Measurements from ENCODE around the gene SYNDIG1. TPM values are rescaled to one million over a fixed set of nuclear protein-coding genes. Genes with fewer than 3 reads are reported as not detected.

Gene SYNDIG1
- total and polyA plus RNA-seq, 4 donors = 0.20 to 5.0 (median 0.63) TPM

GRCh38 chr20:24684956-24685691 is 215.7 kb downstream of the SYNDIG1 start:
- H3K9me3 ChIP-seq (ENCODE audit: control insufficient read depth in 4 of 4, insufficient read depth in 3 of 4, low read length in 3 of 4) = peaks cover 0 to 4% (median 0%) of the 10 kb centered on the region in 4 donors
- TF ChIP-seq, protein P1, sequence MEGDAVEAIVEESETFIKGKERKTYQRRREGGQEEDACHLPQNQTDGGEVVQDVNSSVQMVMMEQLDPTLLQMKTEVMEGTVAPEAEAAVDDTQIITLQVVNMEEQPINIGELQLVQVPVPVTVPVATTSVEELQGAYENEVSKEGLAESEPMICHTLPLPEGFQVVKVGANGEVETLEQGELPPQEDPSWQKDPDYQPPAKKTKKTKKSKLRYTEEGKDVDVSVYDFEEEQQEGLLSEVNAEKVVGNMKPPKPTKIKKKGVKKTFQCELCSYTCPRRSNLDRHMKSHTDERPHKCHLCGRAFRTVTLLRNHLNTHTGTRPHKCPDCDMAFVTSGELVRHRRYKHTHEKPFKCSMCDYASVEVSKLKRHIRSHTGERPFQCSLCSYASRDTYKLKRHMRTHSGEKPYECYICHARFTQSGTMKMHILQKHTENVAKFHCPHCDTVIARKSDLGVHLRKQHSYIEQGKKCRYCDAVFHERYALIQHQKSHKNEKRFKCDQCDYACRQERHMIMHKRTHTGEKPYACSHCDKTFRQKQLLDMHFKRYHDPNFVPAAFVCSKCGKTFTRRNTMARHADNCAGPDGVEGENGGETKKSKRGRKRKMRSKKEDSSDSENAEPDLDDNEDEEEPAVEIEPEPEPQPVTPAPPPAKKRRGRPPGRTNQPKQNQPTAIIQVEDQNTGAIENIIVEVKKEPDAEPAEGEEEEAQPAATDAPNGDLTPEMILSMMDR (IDR thresholded peaks at IDR 0.05; ENCODE audit: control extremely low read depth, extremely low read depth) = no peak
- DNase-seq (peak in 1 of 3 donors; percentile 10), ATAC-seq (ENCODE audit: insufficient read depth, low FRiP score) (no peak)
- WGBS, 2 donors = 84 to 91% methylated on average over 16 of the region's 16 CpGs
- H3K27me3 ChIP-seq (ENCODE audit: control insufficient read depth in 3 of 3, insufficient read depth in 3 of 3, low read length in 2 of 3) = peaks cover 0 to 11% (median 0%) of the 10 kb centered on the region in 3 donors
- H3K4me3 ChIP-seq = no peak overlapping the region
- H3K4me1 ChIP-seq (ENCODE audit: control insufficient read depth in 5 of 5, insufficient read depth in 5 of 5, low read length in 5 of 5) = no peaks in the 10 kb centered on the region
- H3K9ac ChIP-seq (ENCODE audit: insufficient read depth in 1 of 2, low read length in 2 of 2) = no peak overlapping the region
- H3K36me3 ChIP-seq (ENCODE audit: control insufficient read depth in 4 of 4, insufficient read depth in 4 of 4, low read length in 4 of 4) = no peaks in the 10 kb centered on the region
- no peak overlapping the region for H3K27ac ChIP-seq (ENCODE audit: low read depth in 1 of 2, low read length in 1 of 2)

GRCh38 chr20:24685736-24686135 is 216.3 kb downstream of the SYNDIG1 start:
- TF ChIP-seq, protein P1 (IDR thresholded peaks at IDR 0.05; ENCODE audit: control extremely low read depth, extremely low read depth) = no peak
- WGBS, 2 donors = 75% methylated on average over 5 of the region's 5 CpGs

DNA sequence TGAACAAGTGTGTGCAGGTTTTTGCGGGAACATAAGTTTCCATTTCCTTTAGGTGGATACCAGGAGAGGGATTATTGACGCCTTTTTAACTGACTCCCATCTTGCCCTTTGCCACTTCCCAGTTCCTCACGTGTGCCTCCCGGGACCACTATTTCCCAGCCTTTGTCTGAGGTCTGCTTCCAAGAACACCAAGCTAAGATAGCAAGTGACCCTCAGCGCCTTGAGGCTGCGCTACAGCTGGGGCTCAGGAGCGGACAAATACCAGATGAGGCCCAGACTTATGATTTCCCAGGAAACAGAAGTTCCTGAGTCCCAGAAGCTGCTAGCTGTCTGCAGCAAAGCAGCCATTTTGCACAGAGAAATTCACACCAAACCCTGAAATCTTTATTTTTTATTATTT is 216.7 kb downstream of the SYNDIG1 start:
- TF ChIP-seq, protein P1 (IDR thresholded peaks at IDR 0.05; ENCODE audit: control extremely low read depth, extremely low read depth) = no peak
- peak in 1 of 3 donors; percentile 10 for DNase-seq

More at GRCh38 chr20:24685736-24686135, 216.3 kb downstream of the SYNDIG1 start:
- H3K9ac ChIP-seq (ENCODE audit: insufficient read depth in 1 of 2, low read length in 2 of 2) = no peak overlapping the region
- DNase-seq = no peak
- no peak overlapping the region for H3K4me3 ChIP-seq
- H3K27ac ChIP-seq (ENCODE audit: low read depth in 1 of 2, low read length in 1 of 2) = no peak overlapping the region
- no peak for ATAC-seq (ENCODE audit: insufficient read depth, low FRiP score)
- no peaks in the 10 kb centered on the region for H3K4me1 ChIP-seq (ENCODE audit: control insufficient read depth in 5 of 5, insufficient read depth in 5 of 5, low read length in 5 of 5)
- H3K9me3 ChIP-seq (ENCODE audit: control insufficient read depth in 4 of 4, insufficient read depth in 3 of 4, low read length in 3 of 4) = peaks cover 0 to 5% (median 0%) of the 10 kb centered on the region in 4 donors
- H3K36me3 ChIP-seq (ENCODE audit: control insufficient read depth in 4 of 4, insufficient read depth in 4 of 4, low read length in 4 of 4) = no peaks in the 10 kb centered on the region
- H3K27me3 ChIP-seq (ENCODE audit: control insufficient read depth in 3 of 3, insufficient read depth in 3 of 3, low read length in 2 of 3) = peaks cover 0 to 11% (median 0%) of the 10 kb centered on the region in 3 donors

More for the DNA sequence above, 216.7 kb downstream of the SYNDIG1 start:
- H3K4me3 ChIP-seq = no peak overlapping the region
- no peak overlapping the region for H3K27ac ChIP-seq (ENCODE audit: low read depth in 1 of 2, low read length in 1 of 2)
- ATAC-seq (ENCODE audit: insufficient read depth, low FRiP score) = no peak
- H3K36me3 ChIP-seq (ENCODE audit: control insufficient read depth in 4 of 4, insufficient read depth in 4 of 4, low read length in 4 of 4) = no peaks in the 10 kb centered on the region
- WGBS, 2 donors = 88 to 95% methylated on average over 7 of the region's 7 CpGs
- H3K27me3 ChIP-seq (ENCODE audit: control insufficient read depth in 3 of 3, insufficient read depth in 3 of 3, low read length in 2 of 3) = peaks cover 0 to 11% (median 0%) of the 10 kb centered on the region in 3 donors
- H3K4me1 ChIP-seq (ENCODE audit: control insufficient read depth in 5 of 5, insufficient read depth in 5 of 5, low read length in 5 of 5) = no peaks in the 10 kb centered on the region
- H3K9me3 ChIP-seq (ENCODE audit: control insufficient read depth in 4 of 4, insufficient read depth in 3 of 4, low read length in 3 of 4) = peaks cover 0 to 5% (median 0%) of the 10 kb centered on the region in 4 donors
- no peak overlapping the region for H3K9ac ChIP-seq (ENCODE audit: insufficient read depth in 1 of 2, low read length in 2 of 2)

Measured in lung (tissue), 12 donors.